T47D (cell line): Measurements from ENCODE around the gene KCNJ15.
A peak's percentile ranks its signal among the peaks of the same experiment; 100 is the strongest.

Experiments used
- DNase-seq, 2 experiments: peaks; one replicate each; pipeline versions ENCODE4 v3.0.0 to v3.0.0-alpha.2; 2011 to 2012; ENCODE audit warnings: low read depth in 1 of 2, low spot score in 1 of 2
- JUND ChIP-seq: IDR thresholded peaks from 2 replicates; pipeline ENCODE4 v1.6.1; 2012; ENCODE audit warnings: low read depth
- in situ Hi-C: cut with HindIII; loops from 2 replicates; pipeline ENCODE4 v1.10.0; 2016; ENCODE audit warnings: low sequenced_read_pairs, low pct_unique_long_range_greater_than_20kb

The KCNJ15 gene

GRCh38 chr21:38354231-38354630 lies 97.4 kb downstream of the KCNJ15 start:
- DNase-seq, result no peak
- no peak for TF ChIP-seq JUND
- in situ Hi-C loops, result no loop called here

- no peak for DNase-seq
- in situ Hi-C loops, result no loop called here
- no peak for TF ChIP-seq JUND
Measured at GRCh38 chr21:38354746-38355145, 98.0 kb downstream of the KCNJ15 start.

GRCh38 chr21:38355353-38355752 lies 98.6 kb downstream of the KCNJ15 start:
- in situ Hi-C loops, result no loop called here
- TF ChIP-seq JUND, result no peak
- no peak for DNase-seq

- TF ChIP-seq JUND, result no peak
- in situ Hi-C loops, result no loop called here
- peak; percentile 77 for DNase-seq
Measured at GRCh38 chr21:38355992-38356781, 99.4 kb downstream of the KCNJ15 start.
